ENCODE data around the gene PTRHD1.

DNA sequence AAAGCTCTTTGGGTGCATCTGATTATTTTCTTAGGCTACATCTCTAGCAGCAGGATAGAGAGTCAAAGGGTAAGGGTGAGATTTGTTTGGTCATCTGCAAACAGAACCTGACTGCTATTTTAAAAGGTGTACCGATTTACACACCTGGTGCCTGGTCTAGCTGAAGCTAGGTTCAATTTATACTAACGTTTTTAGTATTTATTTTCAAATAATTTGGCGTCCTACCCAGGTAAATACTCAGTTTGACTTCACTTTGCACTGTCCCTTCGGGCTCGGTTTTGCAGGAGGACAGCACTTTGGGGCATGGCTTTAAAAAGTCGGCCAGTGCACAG is 683 bp downstream of the PTRHD1 start:
- TF ChIP-seq CTCF (IDR thresholded peaks at IDR 0.05) (no peak), POLR2AphosphoS5 (IDR thresholded peaks at IDR 0.05) (no peak)
